ENCODE data around the gene HECTD4.

DNA sequence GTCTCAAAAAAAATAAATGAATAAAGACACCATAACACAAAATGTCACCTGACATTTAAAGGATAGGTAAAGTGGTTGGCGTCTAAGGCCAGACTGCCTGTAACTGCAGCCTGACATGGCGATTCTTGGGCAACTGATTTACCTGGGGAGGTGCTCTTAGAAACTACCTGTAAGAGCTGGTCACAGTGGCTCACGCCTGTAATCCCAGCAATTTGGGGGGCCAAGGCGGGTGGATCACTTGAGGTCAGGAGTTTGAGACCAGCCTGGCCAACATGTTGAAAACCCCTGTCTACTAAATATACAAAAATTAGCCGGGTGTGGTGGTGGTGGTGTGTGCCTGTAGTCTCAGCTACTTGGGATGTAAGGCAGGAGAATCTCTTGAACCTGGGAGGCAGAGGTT, 18.8 kb upstream of the HECTD4 start:
- TF ChIP-seq MXI1 (IDR thresholded peaks at IDR 0.05; ENCODE audit: borderline replicate concordance, low read depth, low read length) (no peak), SMC3 (IDR thresholded peaks at IDR 0.05; ENCODE audit: low read depth, low read length) (no peak), POLR2A (IDR thresholded peaks at IDR 0.05; ENCODE audit: low read depth, low read length) (no peak), CTCF (conservative IDR thresholded peaks at IDR 0.05; ENCODE audit: low read depth, low read length) (no peak), CEBPB (IDR thresholded peaks at IDR 0.05; ENCODE audit: low read depth, low read length) (no peak), RFX5 (IDR thresholded peaks at IDR 0.05; ENCODE audit: low read depth, low read length) (no peak), USF2 (IDR thresholded peaks at IDR 0.05; ENCODE audit: low read depth, low read length) (no peak), MAZ (IDR thresholded peaks at IDR 0.05; ENCODE audit: borderline replicate concordance, low read depth, low read length) (no peak), RAD21 (IDR thresholded peaks at IDR 0.05; ENCODE audit: low read length) (no peak)

Data from IMR-90 (cell line).